HT1080 (cell line): Measurements from ENCODE around the gene RANBP9. TPM values are rescaled to one million over a fixed set of nuclear protein-coding genes. Genes with fewer than 3 reads are reported as not detected.
A peak's percentile ranks its signal among the peaks of the same experiment; 100 is the strongest.

Experiments used
- DNase-seq: peaks from one replicate; pipeline ENCODE4 v3.0.0-alpha.2; 2015; ENCODE audit warnings: low read depth
- polyA plus RNA-seq, 2 experiments: library from polyadenylated mRNA; depleted of rRNA; stranded (reverse); fragments of >200 nt; gene quantifications; 2 replicates each; pipeline ENCODE4 v1.2.3, GENCODE V29; 2015
- total RNA-seq: library from RNA; depleted of rRNA; stranded (reverse); fragments of >200 nt; shearing (Covaris generic); gene quantifications from 2 replicates; pipeline ENCODE4 v1.2.3, GENCODE V29; 2014; rRNA removed

The RANBP9 gene
- total RNA-seq: 10.6 and 15.7 TPM in 2 replicates
- 24.6 and 27.3 TPM in 2 replicates for polyA plus RNA-seq (2015; cell fraction: cytosol; rRNA removed)
- 21.4 and 21.8 TPM in 2 replicates for polyA plus RNA-seq (2015; cell fraction: nucleus; rRNA removed)

DNA sequence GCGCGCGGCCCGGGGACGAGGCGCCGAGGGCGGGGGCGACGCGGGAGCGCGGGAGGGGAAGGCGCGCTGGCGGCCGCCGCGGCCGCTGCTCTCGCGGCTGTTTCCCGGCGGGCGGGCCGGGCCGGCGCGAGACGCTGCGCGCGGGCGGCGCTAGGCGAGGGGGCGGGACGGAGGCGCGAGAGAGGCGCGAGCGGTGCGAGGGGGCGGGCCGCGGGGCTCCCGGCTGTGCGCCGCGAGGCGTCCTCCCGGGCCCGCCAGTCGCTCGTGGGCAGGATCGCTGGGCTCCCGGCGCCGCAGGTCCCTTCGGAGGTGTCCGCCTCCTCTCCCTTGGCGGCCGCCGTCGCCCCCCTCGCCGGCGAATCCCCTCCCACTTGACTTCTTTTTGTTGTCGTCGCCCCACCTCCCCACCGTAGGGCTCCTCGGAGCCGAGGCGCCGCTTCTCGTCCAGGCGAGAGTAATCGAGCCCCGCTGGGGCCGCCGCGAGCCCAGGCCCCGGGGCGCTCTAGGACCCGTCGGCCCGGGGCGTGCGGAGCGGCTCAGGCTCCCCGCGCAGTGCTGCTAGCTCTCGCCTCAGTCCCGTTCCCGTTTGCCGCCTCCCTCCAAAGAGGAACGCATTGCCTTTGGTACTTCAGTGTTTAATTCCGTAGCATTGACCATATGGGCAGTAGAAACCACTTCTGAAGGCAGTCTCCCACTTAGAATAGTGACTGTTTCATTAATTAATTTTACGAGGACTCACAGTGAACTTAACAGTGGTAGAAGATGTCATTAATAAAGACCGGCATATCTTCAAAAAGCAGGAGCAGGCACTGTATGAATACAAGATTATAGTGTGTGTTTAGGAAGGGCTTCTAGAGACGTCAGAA is at the start of gene RANBP9:
Gene RANBP9 (minus strand): TSS at position 103 of the 866 bp plus-strand sequence. CDS start 330 bp downstream, outside the sequence.
- DNase-seq: peak; percentile 90

- DNase-seq: no peak
These were observed 49.0 kb upstream of the RANBP9 start for GRCh38 chr6:13760307-13761304.

- no peak for DNase-seq
These were observed 47.4 kb upstream of the RANBP9 start for GRCh38 chr6:13759025-13759424.

GRCh38 chr6:13754644-13755043 is 43.0 kb upstream of the RANBP9 start:
- DNase-seq: no peak

DNA sequence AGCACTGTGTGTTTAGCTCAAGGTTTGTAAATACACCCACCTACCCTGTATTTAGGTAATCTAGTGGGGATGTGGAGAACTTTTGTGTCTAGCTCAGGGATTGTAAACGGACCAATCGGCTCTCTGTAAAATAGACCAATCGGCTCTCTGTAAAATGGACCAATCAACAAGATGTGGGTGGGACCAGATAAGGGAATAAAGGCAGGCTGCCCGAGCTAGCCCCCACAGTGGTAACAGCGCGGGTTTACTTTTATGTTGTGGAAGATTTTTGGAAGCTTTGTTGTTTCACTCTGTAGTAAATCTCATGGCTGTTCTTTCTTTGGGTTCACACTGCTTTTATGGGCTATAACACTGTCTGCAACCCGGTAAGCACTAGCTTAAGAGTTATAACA is 32.1 kb upstream of the RANBP9 start:
- no peak for DNase-seq

GRCh38 chr6:13742961-13743735 is 31.5 kb upstream of the RANBP9 start:
- no peak for DNase-seq

- DNase-seq: no peak
These were observed 29.7 kb upstream of the RANBP9 start for GRCh38 chr6:13741365-13741764.

DNA sequence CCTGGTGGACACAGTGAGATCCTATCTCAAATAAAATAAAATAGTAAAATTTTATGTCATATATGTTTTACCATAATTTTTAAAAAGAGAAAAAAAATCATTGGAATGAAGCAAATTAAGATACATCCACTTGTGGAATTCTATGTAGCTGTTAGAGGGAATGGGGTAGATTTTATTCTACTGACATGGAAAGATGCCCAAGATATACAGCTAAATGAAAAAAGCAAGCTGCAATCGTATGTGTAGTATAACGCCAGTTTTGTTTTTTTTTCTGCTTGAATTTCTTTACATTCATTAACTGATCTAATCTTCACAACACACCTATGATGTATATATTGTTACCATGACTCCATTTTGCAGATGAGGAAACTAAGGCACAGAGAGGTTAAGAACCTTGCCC is 23.4 kb upstream of the RANBP9 start:
- DNase-seq: no peak

DNA sequence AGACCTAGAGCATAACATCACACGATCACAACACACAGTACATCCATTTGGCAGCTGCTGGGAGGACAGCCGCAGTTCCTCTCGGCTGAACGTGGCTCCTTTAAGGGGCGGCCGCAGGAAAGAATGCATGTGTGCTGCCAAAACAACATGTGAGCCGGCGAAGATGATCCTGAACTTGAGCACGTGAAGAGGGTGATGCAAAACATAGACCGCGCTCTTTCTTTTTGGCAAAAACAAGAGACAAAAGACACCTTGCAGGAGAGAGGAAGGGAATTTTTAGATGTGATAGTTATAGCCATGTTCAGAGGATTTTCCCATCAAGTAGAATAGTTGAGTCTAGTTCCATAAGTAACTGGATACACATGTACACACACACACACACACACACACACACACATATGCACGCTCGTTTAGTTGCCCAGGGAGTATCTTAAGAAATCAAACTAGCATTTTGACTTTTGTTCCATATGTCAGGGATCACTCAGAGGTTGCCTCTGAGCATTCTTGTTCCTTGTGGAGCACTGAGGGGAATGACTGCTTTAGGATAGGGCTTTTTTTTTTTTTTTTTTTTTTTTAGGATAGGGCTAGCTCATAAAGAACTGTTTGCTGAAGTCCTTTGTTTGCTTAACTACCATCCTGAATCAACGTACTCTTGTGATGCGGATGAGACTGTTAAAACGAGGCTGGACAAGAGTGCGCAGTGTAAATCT is 21.7 kb upstream of the RANBP9 start:
- DNase-seq: peak; percentile 71

DNA sequence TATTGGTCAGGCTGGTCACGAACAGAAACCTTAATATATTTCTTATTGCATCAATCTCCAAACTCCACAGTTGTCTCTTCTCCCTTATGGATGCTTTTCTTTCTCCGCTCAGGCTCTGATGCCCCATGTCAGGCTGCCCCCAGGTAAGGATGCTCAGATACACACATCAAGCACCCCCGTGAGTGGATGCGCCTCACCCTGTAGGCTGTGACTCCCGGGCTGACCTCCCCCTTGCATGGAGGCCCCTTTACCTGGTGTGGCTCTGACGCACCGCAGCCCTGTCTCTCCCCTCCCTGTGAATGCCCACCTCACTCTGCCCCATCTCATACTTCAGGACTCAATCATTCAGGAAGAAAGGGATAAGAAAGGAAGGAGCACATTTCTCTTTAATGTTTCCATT is 19.1 kb upstream of the RANBP9 start:
- no peak for DNase-seq

DNA sequence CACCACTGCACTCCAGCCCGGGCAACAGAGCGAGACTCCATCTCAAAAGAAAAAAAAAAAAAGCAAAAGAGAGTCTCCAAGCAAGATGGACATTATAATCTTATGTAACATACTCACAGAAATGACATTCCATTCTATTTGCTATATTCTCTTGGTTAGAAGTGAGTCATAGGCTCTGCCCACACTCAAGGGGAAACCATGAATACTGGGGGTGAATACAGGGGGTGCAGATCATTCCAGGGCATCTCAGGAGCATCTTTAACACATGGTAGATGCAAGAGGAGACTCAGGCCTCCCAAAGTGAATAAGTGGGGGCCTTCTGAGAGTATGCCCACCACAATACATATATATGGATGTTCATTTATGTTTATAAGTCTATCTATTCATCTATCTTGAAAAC is 18.3 kb upstream of the RANBP9 start:
- DNase-seq: peak; percentile 75

DNA sequence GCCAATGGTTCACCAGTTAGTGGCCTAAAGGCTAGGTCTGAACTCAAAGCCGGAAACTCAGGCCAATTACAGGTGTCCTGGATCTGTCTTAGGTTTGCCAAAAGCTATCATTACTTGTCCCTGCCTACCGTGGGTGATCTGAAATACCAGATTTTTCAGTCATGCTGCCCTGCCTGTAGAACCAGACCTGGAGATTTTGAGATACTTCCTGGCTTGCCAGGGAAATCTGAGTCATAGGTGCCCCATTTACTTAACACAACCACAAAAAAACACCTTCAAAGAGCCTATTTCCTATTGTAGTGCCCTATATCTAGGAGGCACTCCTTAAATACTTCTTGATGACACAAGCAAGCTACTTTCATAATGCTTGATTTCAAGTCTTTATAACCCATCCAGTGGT is 13.9 kb upstream of the RANBP9 start:
- peak; percentile 92 for DNase-seq

- DNase-seq: no peak
These were observed 13.4 kb upstream of the RANBP9 start for GRCh38 chr6:13725052-13725451.

- peak; percentile 90 for DNase-seq
These were observed 12.5 kb upstream of the RANBP9 start for GRCh38 chr6:13724182-13724581.

- no peak for DNase-seq
These were observed 11.2 kb upstream of the RANBP9 start for GRCh38 chr6:13722880-13723279.

DNA sequence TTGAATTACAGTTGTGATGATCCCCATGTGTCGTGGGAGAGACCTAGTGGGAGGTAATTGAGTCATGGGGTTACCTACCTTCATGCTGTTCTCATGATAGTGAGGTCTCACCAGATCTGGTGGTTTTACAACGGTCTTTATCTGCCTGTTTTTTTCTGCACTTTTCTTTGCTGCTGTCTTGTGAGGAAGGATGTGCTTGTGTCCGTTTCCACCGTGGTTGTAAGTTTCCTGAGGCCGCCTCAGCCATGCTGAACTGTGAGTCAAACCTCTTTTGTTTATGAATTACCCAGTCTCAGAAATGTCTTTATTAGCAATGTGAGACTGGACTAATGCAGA is 6.5 kb upstream of the RANBP9 start:
- DNase-seq: no peak

DNA sequence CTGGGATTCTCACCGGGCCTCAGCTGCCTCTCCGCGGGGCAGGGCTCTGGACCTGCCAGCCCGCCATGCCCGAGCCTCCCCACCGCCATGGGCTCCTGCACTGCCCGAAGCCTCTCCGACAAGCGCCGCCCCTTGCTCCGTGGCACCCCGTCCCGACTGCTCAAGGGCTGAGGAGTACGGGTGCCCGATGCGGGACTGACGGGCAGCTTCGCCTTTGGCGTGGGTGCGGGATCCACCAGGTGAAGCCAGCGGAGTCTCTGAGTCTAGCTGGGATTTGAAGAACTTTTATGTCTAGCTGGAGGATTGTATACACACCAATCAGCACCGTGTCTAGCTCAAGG is 5.3 kb upstream of the RANBP9 start:
- DNase-seq: no peak

GRCh38 chr6:13716225-13716954 is 4.8 kb upstream of the RANBP9 start:
- no peak for DNase-seq

- DNase-seq: peak; percentile 70
These were observed 3.8 kb upstream of the RANBP9 start for GRCh38 chr6:13715444-13715883.

DNA sequence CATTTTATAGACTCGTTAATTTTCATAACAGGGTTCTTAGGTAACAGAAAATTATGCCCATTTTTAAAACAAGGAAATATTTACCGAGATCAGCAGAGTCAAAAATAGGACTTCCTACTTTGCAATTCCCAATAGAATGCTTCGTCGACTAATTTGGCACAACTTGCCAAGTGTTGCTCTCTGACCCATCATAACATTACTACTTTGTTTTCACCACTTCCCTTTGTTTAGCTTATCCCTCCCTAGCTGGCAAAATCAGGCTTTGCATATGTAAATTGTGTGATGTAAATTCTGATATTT is 914 bp upstream of the RANBP9 start:
- DNase-seq: no peak
